Measurements from ENCODE around the gene NFKBIL1. TPM values are rescaled to one million over a fixed set of nuclear protein-coding genes. Genes with fewer than 3 reads are reported as not detected.
A peak's percentile ranks its signal among the peaks of the same experiment; 100 is the strongest.

NFKBIL1 gene
- total RNA-seq, 2 experiments from 2014 or later, result 20.4 to 20.6 TPM

DNA sequence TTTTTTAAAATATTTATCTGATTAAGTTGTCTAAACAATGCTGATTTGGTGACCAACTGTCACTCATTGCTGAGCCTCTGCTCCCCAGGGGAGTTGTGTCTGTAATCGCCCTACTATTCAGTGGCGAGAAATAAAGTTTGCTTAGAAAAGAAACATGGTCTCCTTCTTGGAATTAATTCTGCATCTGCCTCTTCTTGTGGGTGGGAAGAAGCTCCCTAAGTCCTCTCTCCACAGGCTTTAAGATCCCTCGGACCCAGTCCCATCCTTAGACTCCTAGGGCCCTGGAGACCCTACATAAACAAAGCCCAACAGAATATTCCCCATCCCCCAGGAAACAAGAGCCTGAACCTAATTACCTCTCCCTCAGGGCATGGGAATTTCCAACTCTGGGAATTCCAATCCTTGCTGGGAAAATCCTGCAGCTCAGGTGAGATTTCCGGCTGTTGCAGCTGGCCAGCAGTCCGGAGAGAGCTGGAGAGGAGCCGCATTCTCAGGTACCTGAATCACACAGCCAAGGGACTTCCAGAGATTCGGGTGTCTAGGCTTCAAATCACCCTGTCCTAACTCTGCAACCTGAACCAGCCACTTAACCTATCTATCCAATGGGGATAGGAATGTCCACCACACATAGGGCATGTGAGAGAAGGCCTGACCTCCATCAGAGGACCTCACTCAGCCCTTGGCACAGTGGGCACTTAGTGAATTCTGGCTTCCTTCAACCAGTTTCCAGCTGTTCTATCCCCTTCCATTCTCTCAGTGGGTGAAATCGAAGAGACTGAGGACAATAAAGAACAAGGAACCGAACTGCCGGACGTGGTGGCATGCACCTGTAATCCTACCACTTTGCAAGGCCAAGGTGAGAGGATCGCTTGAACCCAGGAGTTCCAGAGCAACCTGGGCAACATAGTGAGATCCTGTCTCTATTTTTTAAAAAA is 31.0 kb downstream of the NFKBIL1 start:
- no peaks in the 10 kb centered on the region for H3K27me3 Mint-ChIP-seq (ENCODE audit: low read depth)
- no peak for DNase-seq
- H3K4me1 Mint-ChIP-seq (ENCODE audit: low read depth), result peaks cover 57% of the 10 kb centered on the region
- peak overlapping the region; percentile 99 for H3K27ac Mint-ChIP-seq
- H3K36me3 Mint-ChIP-seq (ENCODE audit: low read depth), result peaks cover 50% of the 10 kb centered on the region
- intact Hi-C loops (cut with micrococcal nuclease), result loop anchor here (5.0 to 10.0 kb wide), 2 partner anchors 159 to 1064 kb away; partner anchors contain the start of gene CLIC1
- H3K9me3 Mint-ChIP-seq, result no peaks in the 10 kb centered on the region
- CTCF ChIA-PET, result interaction anchor here (0.6 to 19.5 kb wide), 6 partner anchors 7 to 27 kb away, joined by 3 to 618 read pairs (median 42); partner anchors contain the start of genes ATP6V1G2, DDX39B, LST1 and LTB
- peak overlapping the region; percentile 99 for H3K4me3 Mint-ChIP-seq

- DNase-seq, result no peak
- Mint-ChIP-seq H3K4me3 (peak overlapping the region; percentile 99), H3K36me3 (ENCODE audit: low read depth) (peaks cover 46% of the 10 kb centered on the region), H3K27ac (peak overlapping the region; percentile 99), H3K27me3 (ENCODE audit: low read depth) (no peaks in the 10 kb centered on the region), H3K4me1 (ENCODE audit: low read depth) (peaks cover 55% of the 10 kb centered on the region), H3K9me3 (no peaks in the 10 kb centered on the region)
- CTCF ChIA-PET, result interaction anchor here (0.6 to 19.5 kb wide), 4 partner anchors 9 to 28 kb away, joined by 3 to 618 read pairs (median 222); partner anchors contain the start of genes ATP6V1G2, DDX39B, NCR3 and NFKBIL1
- intact Hi-C loops (cut with micrococcal nuclease), result loop anchor here (5.0 to 10.0 kb wide), 2 partner anchors 158 to 1064 kb away; partner anchors contain the start of gene CLIC1
Measured at GRCh38 chr6:31579119-31579505, 31.7 kb downstream of the NFKBIL1 start.

DNA sequence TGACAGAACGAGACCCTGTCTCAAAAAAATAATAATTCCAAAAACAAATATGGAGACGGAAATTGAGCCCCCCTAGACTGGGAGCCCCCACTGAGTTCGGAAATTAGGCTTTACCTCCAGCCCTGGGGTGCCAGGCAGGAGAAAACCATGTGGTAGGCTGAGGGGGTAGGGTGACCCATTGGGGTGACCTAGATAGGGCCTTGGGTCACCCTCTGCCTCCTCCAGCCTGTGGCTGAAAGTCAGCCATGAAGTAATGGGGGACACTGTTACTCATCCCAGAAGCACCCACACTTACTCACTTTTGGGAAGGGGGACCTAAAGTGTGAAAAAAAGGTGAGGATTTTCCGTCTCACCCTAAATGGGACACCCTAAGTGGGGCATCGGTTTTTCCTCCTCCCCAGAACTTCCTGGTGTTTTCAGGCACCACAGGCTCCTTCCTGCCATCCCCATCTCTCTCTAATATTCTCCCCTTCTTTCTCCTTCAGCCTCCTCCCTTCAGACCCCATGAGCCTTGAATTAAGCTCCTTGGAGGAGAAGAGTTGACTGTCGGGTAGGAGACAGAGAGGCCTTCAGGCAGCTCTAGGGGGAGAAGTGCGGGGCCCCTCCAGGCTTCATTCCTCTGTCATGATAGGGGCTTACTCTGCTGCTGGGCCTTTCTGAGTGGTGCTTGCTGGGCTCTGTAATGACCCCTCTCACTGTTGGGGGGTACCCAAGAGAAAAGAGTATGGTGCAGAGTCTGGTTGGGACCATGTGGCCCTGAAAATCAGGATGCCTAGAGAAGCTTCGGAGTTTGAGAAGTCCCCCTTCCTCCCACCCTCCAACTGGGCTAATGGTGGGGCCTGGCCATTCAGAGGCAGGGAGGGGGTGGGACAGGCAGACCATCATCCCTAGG is 32.4 kb downstream of the NFKBIL1 start:
- Mint-ChIP-seq H3K27me3 (ENCODE audit: low read depth) (no peaks in the 10 kb centered on the region), H3K27ac (peak overlapping the region; percentile 99), H3K36me3 (ENCODE audit: low read depth) (peaks cover 46% of the 10 kb centered on the region), H3K9me3 (no peaks in the 10 kb centered on the region), H3K4me1 (ENCODE audit: low read depth) (peaks cover 50% of the 10 kb centered on the region), H3K4me3 (peak overlapping the region; percentile 99)
- intact Hi-C loops (cut with micrococcal nuclease), result loop anchor here (1.0 to 10.0 kb wide), 4 partner anchors 7 to 1065 kb away; partner anchors contain the start of genes CLIC1 and LTA
- DNase-seq, result peak; percentile 22
- CTCF ChIA-PET, result interaction anchor here (0.5 to 19.5 kb wide), 10 partner anchors 8 to 81 kb away, joined by 3 to 618 read pairs (median 4); partner anchors contain the start of genes ATP6V1G2, C6orf47, DDX39B and NCR3

DNA sequence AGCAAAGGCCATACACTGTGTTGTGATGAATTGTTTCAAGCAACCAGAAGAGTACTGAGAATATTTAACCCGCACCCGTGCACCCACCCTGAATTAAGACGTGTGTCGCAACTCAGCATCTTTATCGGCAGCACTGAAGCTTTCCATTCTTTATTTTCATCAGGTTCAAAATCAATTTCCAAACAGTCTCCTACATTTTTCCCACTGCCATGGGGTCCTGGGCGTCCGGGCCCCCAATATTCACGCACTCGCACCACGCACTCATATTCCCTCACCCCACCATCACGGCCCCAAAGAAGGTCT is 33.0 kb downstream of the NFKBIL1 start:
- Mint-ChIP-seq H3K4me1 (ENCODE audit: low read depth) (peaks cover 48% of the 10 kb centered on the region), H3K9me3 (no peaks in the 10 kb centered on the region), H3K36me3 (ENCODE audit: low read depth) (peaks cover 46% of the 10 kb centered on the region), H3K27me3 (ENCODE audit: low read depth) (no peaks in the 10 kb centered on the region), H3K4me3 (peak overlapping the region; percentile 99), H3K27ac (peak overlapping the region; percentile 99)
- CTCF ChIA-PET, result interaction anchor here (0.5 to 19.5 kb wide), 8 partner anchors 8 to 80 kb away, joined by 3 to 618 read pairs (median 5); partner anchors contain the start of genes ATP6V1G2, C6orf47, DDX39B and NCR3
- no peak for DNase-seq
- intact Hi-C loops (cut with micrococcal nuclease), result loop anchor here (1.0 kb wide), 2 partner anchors 8 to 12 kb away; partner anchors contain the start of gene LTA

DNA sequence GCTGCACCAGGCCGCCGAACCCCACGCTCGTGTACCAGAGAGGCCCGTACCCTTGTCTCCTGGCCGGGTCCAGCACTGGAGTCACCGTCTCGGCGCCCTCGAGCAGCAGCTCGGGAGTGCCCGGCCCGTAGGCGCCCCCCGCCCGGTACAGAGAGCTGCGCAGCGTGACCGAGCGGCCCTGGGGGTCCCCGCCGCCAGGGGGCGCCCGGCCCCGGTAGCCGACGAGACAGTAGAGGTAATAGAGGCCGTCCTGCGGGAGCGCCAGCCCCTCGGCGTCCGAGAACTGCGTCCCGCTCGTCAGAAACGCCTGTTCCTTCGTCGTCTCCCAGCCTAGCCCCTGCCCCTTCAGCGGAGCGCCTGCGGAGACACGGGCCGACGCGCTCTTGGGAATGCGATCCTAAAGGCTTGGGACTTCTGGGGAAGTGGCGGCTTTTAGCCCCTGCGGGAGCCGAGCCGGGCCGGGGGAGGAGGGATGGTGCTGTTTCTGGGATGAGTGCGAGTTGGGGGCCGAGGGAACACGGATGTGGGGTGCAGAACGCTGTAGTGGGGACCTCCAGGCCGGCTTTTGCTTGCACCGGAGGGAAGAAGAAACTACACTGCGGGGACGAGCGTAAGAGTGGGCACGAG is 33.5 kb downstream of the NFKBIL1 start:
- Mint-ChIP-seq H3K27ac (peak overlapping the region; percentile 99), H3K9me3 (no peaks in the 10 kb centered on the region), H3K4me3 (peak overlapping the region; percentile 99), H3K4me1 (ENCODE audit: low read depth) (peaks cover 50% of the 10 kb centered on the region), H3K36me3 (ENCODE audit: low read depth) (peaks cover 42% of the 10 kb centered on the region), H3K27me3 (ENCODE audit: low read depth) (no peaks in the 10 kb centered on the region)
- CTCF ChIA-PET, result interaction anchor here (0.5 to 19.5 kb wide), 8 partner anchors 5 to 80 kb away, joined by 3 to 618 read pairs (median 18); partner anchors contain the start of genes ATP6V1G2, C6orf47, DDX39B and NCR3
- peak; percentile 90 for DNase-seq
- intact Hi-C loops (cut with micrococcal nuclease), result loop anchor here (1.0 kb wide), 6 partner anchors 9 to 39 kb away; partner anchors contain the start of genes LTA, NFKBIL1 and PRRC2A

DNA sequence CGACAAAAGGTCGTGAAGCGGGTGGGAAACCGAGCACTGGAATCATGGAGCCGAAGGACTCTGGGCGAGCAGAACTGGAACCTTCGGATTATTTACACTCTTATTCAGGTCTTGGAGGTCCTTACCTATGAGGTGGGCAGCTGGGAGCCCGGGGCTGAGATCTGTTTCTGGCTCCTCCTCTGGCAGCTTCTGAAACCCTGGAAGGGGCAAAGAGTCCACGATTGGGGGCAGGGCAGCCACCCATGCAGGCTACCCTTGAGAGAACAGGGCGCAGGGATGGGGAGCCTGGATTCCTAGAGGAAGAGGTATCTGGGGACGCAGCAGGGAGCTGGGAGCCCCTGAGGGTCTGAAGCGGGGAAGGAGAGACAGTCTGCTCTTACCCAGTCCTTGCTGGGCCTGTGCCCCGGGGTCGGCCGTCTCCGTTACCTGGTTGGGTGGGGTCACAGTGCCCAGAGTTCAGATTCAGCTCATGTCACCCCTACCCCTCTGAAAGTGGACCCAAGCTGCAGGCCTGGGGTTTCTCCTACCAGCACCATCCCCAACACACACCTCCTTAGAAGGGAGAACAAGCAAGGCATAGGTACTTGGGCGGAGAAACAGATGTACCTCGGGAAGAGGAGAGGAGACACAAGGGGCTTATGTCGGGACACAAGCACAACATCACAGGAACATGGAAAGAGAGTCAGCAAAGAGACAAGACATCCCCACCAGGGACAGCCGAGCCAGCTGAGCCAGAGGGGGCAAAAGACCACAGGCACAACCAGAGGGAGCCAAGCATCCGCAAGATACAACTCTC is 34.2 kb downstream of the NFKBIL1 start:
- DNase-seq, result peak; percentile 36
- peaks cover 57% of the 10 kb centered on the region for H3K4me1 Mint-ChIP-seq (ENCODE audit: low read depth)
- intact Hi-C loops (cut with micrococcal nuclease), result loop anchor here (1.0 kb wide), 4 partner anchors 16 to 39 kb away; partner anchors contain the start of genes NFKBIL1 and PRRC2A
- H3K27me3 Mint-ChIP-seq (ENCODE audit: low read depth), result no peaks in the 10 kb centered on the region
- CTCF ChIA-PET, result interaction anchor here (1.0 to 19.5 kb wide), 6 partner anchors 6 to 204 kb away, joined by 3 to 618 read pairs (median 54); partner anchors contain the start of genes ATP6V1G2, DDX39B, NCR3 and NFKBIL1
- peak overlapping the region; percentile 99 for H3K4me3 Mint-ChIP-seq
- peak overlapping the region; percentile 99 for H3K27ac Mint-ChIP-seq
- no peaks in the 10 kb centered on the region for H3K9me3 Mint-ChIP-seq
- H3K36me3 Mint-ChIP-seq (ENCODE audit: low read depth), result peaks cover 35% of the 10 kb centered on the region

DNA sequence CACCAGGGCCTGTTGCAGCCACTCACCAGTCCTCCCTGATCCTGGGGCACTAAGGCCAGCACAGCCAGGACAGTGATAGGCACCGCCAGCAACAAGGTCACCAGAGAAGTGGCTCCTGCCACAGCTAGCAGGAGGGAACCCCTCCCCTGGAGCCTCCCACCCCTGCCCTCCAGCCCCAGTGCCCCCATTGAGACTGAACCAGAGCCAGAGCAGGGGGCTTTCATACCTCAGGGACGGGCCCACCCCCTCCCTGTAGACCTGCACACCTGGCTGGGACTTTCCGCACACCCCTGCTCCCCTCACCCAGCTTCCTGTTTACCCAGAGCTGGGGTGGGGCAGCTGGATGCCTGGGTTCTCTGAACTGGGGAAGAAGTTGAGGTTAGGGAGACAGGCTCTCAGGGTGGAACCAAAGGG is 34.8 kb downstream of the NFKBIL1 start, which contains the start of gene LTB:
TSS of gene LTB (minus strand) at position 195 of the 414 bp plus-strand sequence. CDS start at position 188, 7 bp downstream.
- CTCF ChIA-PET, result interaction anchor here (1.0 to 19.5 kb wide), 6 partner anchors 7 to 204 kb away, joined by 3 to 618 read pairs (median 54); partner anchors contain the start of genes ATP6V1G2, DDX39B, NCR3 and NFKBIL1
- Mint-ChIP-seq H3K4me3 (peak within 1 kb of the TSS; percentile 99), H3K36me3 (ENCODE audit: low read depth) (peaks cover 29% of the 10 kb centered on the region), H3K9me3 (no peaks in the 10 kb centered on the region), H3K27ac (peak within 1 kb of the TSS; percentile 99), H3K4me1 (ENCODE audit: low read depth) (peaks cover 63% of the 10 kb centered on the region), H3K27me3 (ENCODE audit: low read depth) (no peaks in the 10 kb centered on the region)
- intact Hi-C loops (cut with micrococcal nuclease), result no loop called here
- peak; percentile 73 for DNase-seq

GRCh38 chr6:31585491-31585890 is 38.1 kb downstream of the NFKBIL1 start:
- intact Hi-C loops (cut with micrococcal nuclease), result loop anchor here (1.0 to 5.0 kb wide), 2 partner anchors 17 to 383 kb away; no protein-coding TSS in a partner anchor
- H3K4me1 Mint-ChIP-seq (ENCODE audit: low read depth), result peaks cover 58% of the 10 kb centered on the region

DNA sequence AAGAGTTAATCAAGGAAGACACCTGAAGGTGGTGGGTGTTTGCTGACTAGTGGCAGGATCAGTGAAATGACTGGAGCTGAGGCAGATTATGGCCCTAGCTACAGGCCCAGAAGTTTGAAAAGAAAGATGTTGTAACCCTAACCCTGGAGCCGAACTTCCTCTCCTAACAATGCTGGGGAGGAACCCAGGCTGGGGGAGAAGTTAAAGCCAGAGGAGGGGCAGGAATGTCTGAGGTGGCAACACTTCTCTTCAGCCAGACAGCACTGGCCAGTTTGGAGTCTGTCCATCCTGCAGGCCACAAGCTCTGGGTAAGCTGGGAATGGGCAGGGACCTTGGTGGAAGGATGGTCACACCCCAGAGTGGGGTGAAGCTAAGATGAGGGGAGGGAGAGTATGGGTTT is 38.6 kb downstream of the NFKBIL1 start, which contains the start of gene LST1:
TSS of gene LST1 (plus strand) at position 270 of the 400 bp plus-strand sequence. CDS start 1,023 bp downstream, outside the sequence.
- Mint-ChIP-seq H3K36me3 (ENCODE audit: low read depth) (peaks cover 13% of the 10 kb centered on the region), H3K27ac (peak within 1 kb of the TSS; percentile 91), H3K9me3 (no peaks in the 10 kb centered on the region), H3K4me3 (peak within 1 kb of the TSS; percentile 81), H3K27me3 (ENCODE audit: low read depth) (no peaks in the 10 kb centered on the region), H3K4me1 (ENCODE audit: low read depth) (peaks cover 57% of the 10 kb centered on the region)
- intact Hi-C loops (cut with micrococcal nuclease), result loop anchor here (5.0 kb wide), 1 partner anchor 384 kb away; no protein-coding TSS in a partner anchor
- DNase-seq, result peak; percentile 32
- CTCF ChIA-PET, result interaction anchor here (0.5 to 19.5 kb wide), 6 partner anchors 10 to 744 kb away, joined by 3 to 618 read pairs (median 46); partner anchors contain the start of genes ATP6V1G2, DDX39B, NCR3 and NFKBIL1

More at GRCh38 chr6:31585491-31585890, 38.1 kb downstream of the NFKBIL1 start:
- Mint-ChIP-seq H3K4me3 (peak overlapping the region; percentile 52), H3K27ac (peak overlapping the region; percentile 91), H3K36me3 (ENCODE audit: low read depth) (peaks cover 15% of the 10 kb centered on the region), H3K27me3 (ENCODE audit: low read depth) (no peaks in the 10 kb centered on the region), H3K9me3 (no peaks in the 10 kb centered on the region)
- DNase-seq, result peak; percentile 84
- CTCF ChIA-PET, result interaction anchor here (2.2 to 19.5 kb wide), 5 partner anchors 10 to 35 kb away, joined by 8 to 618 read pairs (median 78); partner anchors contain the start of genes ATP6V1G2, DDX39B, NCR3 and NFKBIL1

Measured in activated naive CD4-positive, alpha-beta T cell treated with anti-CD3 and anti-CD28 coated beads for 36 hours (primary cell).